GM18505 (cell line): ENCODE results near the gene EEF1AKMT1.

Experiments used
- ATAC-seq: cut with Tn5 transposase; IDR thresholded peaks from one replicate; pipeline ENCODE4 v1.9.1; 2021; ENCODE audit not compliant: unreplicated experiment
- POLR2A ChIP-seq: IDR thresholded peaks from 4 replicates; pipeline ENCODE4 v1.6.1; 2011; ENCODE audit warnings: borderline replicate concordance; ENCODE audit not compliant: insufficient read depth, insufficient read length; ENCODE audit errors: extremely low read depth

EEF1AKMT1 gene

GRCh38 chr13:20706661-20707060 lies 67.1 kb downstream of the EEF1AKMT1 start:
- TF ChIP-seq POLR2A = no peak
- ATAC-seq = no peak

DNA sequence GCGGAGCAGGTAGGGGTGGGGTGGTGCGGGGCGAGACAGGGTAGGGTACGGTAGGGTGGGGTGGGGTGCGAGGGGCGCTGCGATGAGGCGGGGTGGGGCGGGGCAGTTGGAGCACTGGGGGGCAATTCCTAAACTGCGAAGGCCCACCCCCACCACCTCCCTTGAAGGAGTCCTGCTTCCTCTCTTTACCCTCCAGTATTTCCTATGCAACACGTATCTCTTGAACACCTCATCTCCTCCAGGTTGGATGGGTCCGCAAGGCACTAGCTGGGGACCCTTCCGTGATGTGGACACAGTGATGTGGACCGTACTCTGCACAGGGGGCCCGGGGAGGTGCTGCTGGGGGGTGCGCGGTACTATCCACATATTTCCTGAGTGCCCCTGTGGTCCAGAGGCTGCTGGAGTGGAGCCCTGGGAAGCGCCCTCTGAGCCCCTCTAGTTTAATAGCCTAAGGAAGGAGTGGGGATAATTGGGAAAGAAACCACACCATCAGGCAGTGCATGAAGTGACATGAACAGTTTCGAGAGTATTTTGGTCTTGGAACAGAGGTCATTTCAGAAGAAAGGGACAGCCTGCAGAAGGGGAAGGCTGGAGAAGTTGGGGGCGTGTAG lies 69.2 kb downstream of the EEF1AKMT1 start:
- no peak for TF ChIP-seq POLR2A
- ATAC-seq = no peak

DNA sequence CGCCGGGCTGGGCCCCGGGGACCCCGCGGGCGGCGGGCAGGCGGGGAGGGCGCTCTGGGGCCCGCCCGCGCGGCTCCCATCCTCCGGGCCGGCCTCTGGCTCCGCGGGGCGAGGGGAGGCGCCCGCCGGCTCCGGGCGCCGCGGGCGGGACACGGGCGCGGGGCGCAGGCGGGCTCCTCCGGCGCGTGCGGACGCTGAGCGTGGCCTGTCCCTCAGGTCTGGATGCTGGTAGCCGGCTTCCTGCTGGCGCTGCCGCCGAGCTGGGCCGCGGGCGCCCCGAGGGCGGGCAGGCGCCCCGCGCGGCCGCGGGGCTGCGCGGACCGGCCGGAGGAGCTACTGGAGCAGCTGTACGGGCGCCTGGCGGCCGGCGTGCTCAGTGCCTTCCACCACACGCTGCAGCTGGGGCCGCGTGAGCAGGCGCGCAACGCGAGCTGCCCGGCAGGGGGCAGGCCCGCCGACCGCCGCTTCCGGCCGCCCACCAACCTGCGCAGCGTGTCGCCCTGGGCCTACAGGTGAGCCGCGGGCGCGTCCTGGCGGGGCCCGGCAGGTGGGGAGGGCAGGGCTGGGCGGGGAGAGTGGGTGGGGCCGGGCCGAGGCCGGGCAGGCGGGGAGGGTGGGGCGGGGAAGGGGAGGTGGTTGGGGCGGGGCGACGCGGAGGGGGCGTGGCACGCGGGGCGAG lies 69.8 kb downstream of the EEF1AKMT1 start:
- peak; percentile 93 for ATAC-seq

DNA sequence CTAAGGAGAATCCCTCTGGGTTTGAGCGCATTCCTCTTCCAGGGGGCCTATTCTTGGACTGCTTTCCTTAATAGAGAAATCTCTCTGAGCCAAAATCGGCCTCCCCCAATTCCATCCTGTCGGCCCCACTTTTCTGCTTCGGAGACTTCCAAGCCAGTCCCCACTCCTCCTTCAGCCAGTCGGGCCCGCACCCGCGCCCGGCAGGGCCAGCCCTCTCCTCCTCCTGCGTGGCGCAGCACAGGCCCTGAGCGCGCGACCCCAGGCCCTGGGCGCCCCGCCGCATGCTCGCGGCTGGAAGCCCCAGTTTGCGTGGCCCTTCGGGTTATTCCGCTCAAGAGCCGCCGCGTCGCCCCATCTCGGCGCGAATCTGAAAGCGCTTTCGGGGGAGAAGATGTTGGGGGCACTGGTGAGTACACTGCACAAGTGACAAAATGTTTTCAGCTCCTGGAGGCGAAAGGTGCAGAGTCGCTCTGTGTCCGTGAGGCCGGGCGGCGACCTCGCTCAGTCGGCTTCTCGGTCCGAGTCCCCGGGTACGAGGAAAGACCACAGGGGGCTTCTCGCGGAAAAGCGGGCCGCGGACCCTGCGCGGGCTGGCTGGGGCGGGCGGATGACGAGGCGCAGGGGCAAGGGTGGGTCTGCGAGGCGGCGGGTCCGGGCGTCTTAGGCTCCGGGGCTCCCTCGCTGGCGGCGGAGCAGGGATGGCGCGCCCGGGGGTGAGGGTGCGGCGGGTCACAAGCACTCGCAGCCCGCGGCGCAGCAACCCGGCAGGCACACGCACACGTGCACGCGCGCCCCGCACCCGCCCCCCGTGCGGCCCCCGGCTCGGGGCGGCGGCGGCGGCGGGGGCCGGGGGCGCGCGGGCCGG lies 70.6 kb downstream of the EEF1AKMT1 start, which contains the start of gene IL17D:
Gene IL17D (plus strand): TSS at position 785 of the 865 bp plus-strand sequence. CDS start 303 bp downstream, outside the sequence.
- peak; percentile 37 for ATAC-seq
- no peak for TF ChIP-seq POLR2A

More for the DNA sequence above, 69.8 kb downstream of the EEF1AKMT1 start:
- TF ChIP-seq POLR2A = no peak

- no peak for TF ChIP-seq POLR2A
- ATAC-seq = no peak
Observed at GRCh38 chr13:20702530-20702914, 71.2 kb downstream of the EEF1AKMT1 start.

DNA sequence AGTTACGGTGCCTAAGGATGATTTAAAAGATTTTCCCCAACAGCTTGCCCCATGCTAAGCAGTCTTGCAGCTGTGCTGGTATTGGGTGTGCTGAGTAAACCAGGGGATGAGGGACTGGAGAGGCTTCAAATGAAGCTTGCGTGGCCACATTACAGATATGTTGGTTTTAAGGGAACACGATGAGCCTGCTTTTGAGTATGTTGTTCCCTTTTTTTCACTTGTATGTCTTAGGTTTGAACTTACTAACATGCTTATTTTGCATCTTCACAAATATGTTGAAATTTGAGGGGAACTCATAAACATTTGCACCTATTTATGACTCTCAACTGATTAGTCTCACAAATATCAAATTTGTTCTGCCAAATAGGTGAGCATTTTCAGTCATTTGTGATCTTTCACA lies 72.3 kb downstream of the EEF1AKMT1 start:
- no peak for TF ChIP-seq POLR2A
- no peak for ATAC-seq

DNA sequence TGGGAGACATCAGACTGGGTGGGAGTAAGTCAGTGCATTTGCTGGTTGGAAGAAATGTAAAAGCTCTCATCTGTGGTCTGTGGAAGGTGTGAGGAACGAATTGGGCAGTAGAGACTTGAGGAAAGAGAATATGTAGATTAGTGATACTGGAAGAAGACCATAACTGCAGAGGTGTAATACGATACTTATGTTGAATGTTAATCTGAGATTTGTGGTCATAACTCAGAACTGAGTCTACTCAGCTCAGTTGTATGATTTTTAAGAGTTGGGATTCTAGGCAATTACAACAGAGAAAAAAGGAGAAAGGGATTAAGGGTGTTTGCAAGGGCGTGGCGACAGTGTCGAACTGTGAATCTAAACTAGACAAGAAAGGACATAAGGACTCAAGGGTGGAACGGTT lies 73.5 kb downstream of the EEF1AKMT1 start:
- no peak for TF ChIP-seq POLR2A
- no peak for ATAC-seq

- ATAC-seq = no peak
- TF ChIP-seq POLR2A = no peak
Observed at GRCh38 chr13:20699715-20700114, 74.0 kb downstream of the EEF1AKMT1 start.

DNA sequence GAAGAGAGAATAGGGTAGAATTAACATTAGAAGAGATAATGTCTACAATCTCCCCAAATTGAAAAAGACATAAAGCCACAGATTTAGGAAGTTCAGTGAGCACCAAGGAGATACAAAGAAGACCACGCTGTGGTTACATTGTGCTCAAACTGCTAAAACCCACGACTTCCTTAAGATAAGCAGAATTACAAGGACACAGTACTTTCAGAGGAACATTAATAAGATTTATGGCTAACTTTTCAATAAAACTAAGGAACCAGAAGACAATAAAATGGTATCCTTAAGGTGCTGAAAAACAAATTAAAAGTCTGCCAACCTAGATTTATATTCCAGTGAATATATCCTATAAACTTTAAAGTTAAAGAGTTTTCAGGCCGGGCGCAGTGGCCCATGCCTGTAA lies 77.7 kb downstream of the EEF1AKMT1 start:
- no peak for TF ChIP-seq POLR2A
- no peak for ATAC-seq

DNA sequence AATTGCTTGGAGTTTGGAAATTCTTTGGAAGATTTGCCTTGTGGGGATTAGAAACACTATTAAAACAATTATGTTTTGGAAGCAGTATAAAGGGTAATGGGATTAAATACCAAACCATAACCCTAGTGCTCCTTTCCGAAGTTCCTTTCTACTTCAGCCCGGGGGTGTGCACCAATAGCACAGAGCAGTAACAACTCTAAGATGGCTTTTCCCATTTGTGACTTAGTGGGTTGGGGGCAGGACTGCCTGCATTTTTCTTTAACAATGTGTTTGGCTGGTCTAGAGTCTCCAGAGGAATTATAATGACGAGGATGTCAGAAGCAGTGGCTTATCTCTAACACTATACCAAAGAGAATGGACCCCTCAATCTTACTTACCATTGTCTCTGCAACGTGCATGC lies 82.1 kb downstream of the EEF1AKMT1 start:
- no peak for TF ChIP-seq POLR2A
- ATAC-seq = no peak

DNA sequence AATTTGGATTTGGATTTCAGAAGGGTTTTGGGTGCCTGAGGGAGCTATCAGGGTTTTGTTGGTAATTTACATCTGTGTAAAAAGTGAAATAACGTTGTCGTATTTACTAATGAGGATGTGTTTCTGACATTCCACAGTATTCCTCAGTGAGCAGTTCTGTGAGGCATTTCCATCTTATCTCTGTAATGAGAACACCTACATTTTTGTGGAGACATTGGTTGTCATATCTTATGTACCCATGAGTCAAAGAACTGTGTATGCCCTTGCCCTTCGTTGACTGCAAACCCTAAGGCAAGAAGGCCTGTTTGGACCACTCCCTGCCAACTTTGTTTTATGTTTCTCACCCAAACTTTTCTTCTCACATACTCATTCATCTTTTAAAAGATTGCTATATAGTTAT lies 84.5 kb downstream of the EEF1AKMT1 start:
- TF ChIP-seq POLR2A = no peak
- no peak for ATAC-seq

- ATAC-seq = no peak
- no peak for TF ChIP-seq POLR2A
Observed at GRCh38 chr13:20686863-20687579, 86.7 kb downstream of the EEF1AKMT1 start.

- no peak for ATAC-seq
- TF ChIP-seq POLR2A = no peak
Observed at GRCh38 chr13:20686167-20686566, 87.6 kb downstream of the EEF1AKMT1 start.
